SHP77 (cell line): ENCODE data around the gene ADGRG6.
"Not testable (repeated sequence)": the region's sequence is repeated elsewhere in the genome, so short reads cannot be mapped to it uniquely, and the experiment has no call there.

Experiments used
- DNase-seq, 2 experiments: peaks; one replicate each; lab custom pipeline; 2025; lab: John Stamatoyannopoulos, UW

The ADGRG6 gene

DNA sequence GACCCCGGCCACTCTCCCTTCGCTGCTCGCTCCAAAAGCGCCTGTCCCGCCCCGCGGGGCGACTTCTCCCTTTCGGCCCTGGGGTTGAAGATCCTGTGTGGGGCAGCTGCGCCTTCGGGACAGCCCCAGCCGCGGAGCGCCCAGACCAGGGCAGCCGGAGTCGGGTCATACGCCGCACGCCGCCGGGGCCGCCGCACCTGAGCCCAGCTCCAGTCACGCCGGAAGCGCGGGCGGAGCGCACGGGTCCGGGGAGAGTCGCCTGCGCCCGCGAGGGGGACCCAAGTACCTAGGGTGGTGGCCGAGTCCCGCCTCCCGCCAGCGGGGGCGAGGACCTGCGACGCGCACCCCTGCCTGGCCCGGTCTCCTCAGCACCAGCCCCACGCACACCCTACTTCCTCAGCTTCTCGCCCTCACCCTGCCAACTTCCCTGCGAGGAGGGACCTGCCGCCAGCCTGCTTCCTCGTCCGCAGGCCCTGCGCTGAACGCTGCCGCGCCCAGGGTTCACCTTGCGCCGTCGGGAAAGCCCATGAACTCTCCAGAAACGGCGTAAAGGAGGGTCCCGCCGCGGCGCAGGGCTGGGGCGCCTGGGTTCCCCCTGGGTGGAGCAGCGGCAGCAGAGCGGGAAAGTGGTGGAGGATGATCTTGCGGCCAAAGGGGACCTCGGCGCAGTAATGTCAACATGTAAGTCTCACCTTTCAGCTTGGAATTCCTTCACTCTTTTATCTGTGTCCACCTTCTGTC, at the start of gene ADGRG6:
ADGRG6 (plus strand) TSS at position 357 of the 741 bp plus-strand sequence; CDS start at position 680, 323 bp downstream.
- DNase-seq, result peak in 1 of 2 experiments; percentile 8

GRCh38 chr6:142254513-142254912, 47.3 kb upstream of the ADGRG6 start:
- DNase-seq, result no peak

GRCh38 chr6:142255785-142256184, 46.0 kb upstream of the ADGRG6 start:
- DNase-seq, result no peak

DNA sequence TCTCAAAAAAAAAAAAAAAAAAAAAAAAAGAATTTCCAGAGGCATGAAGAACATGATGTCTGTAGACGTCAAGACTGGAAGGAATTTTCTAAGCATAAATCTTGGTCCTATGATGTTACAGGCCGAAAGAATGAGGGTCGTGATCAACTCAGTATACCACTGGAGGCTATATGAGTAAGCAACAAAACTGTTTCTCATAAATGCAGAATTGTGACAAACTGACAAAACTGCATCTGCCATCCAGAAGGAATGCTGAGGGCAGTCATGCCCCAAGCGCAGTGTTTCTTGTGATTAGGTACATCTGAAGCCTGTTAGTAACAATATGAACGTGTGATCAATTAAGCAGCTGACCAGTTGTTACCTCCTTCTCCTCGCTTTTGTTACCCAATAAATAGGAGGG, 43.5 kb upstream of the ADGRG6 start:
- no peak for DNase-seq

- no peak for DNase-seq
Observed at GRCh38 chr6:142258757-142259156, 43.0 kb upstream of the ADGRG6 start.

- no peak for DNase-seq
Observed at GRCh38 chr6:142260748-142261147, 41.1 kb upstream of the ADGRG6 start.

- no peak for DNase-seq
Observed at GRCh38 chr6:142262231-142262630, 39.6 kb upstream of the ADGRG6 start.

DNA sequence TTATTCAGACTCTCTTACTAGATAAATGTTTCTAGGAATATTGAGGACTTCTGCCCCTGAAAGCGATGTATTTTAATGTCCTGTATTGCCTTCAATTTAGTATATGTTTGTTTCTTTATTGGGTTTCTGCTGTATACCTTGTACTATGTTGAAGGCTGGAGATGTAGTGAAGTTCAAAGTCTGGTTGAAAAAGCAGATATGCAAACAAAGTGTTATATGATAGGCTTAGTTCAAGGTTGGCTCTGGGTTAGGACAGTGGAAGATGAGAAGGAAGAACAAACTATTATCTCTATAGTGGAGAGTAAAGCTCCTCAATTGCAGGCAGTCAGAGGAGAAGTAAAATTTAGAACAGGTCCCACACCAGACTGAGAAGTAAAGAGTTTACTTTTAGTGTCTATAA, 36.3 kb upstream of the ADGRG6 start:
- no peak for DNase-seq

DNA sequence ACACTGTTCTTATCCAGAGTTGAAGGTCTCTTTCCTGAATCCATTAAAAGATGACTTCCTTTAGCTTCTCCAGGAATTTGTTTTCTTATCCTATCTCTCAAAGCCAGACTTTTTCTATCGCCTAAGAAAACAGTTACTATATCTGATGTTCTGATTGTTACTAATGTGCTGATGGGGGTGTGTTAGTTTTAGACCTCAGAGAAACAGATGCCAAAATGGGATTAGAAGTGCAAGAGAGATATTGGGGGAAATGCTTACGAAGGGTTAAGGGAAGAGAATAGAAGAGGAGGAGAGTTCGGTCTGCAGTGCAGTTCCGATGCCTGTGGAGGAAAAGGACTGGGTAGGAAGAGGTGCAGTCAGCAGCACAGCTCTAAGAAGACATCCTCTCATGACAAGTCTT, 35.7 kb upstream of the ADGRG6 start:
- DNase-seq, result no peak

DNA sequence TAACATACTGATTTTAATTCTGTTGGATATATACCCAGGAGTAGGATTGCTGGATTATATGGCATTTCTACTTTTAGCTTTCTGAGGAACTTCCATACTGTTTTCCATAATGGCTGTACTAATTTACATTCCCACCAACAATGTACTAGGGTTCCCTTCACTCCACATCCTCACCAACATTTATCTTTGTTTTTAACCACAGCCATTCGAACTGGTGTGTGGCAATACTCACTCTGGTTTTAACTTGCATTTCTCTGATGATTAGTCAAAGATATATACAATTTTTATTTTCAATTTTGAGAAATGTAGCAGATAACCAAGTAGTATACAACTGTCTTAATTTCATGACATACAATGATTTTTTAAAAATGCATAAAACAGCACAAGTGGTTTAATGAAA, 30.3 kb upstream of the ADGRG6 start:
- no peak for DNase-seq

GRCh38 chr6:142274656-142275055, 27.2 kb upstream of the ADGRG6 start:
- DNase-seq, result no peak

- no peak for DNase-seq
Observed at GRCh38 chr6:142275236-142276006, 26.4 kb upstream of the ADGRG6 start.

DNA sequence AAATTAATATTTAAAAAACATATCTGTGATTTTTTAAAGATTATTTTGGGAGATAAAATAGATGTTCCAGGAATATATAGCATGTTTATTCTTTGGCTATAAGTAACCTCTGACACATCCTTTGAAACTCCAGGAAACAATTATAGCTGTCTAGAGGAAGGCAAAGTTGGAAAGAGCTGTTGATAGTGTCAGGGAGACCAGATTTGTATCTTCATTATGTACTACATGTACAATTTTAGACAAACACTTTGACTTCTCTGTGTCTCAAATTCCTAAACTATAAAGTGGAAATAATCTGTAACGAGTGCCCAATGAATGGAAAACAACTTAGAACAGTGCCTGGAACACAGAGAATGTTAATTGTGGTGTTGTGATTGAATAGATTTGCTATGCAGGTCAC, 25.6 kb upstream of the ADGRG6 start:
- DNase-seq, result no peak

DNA sequence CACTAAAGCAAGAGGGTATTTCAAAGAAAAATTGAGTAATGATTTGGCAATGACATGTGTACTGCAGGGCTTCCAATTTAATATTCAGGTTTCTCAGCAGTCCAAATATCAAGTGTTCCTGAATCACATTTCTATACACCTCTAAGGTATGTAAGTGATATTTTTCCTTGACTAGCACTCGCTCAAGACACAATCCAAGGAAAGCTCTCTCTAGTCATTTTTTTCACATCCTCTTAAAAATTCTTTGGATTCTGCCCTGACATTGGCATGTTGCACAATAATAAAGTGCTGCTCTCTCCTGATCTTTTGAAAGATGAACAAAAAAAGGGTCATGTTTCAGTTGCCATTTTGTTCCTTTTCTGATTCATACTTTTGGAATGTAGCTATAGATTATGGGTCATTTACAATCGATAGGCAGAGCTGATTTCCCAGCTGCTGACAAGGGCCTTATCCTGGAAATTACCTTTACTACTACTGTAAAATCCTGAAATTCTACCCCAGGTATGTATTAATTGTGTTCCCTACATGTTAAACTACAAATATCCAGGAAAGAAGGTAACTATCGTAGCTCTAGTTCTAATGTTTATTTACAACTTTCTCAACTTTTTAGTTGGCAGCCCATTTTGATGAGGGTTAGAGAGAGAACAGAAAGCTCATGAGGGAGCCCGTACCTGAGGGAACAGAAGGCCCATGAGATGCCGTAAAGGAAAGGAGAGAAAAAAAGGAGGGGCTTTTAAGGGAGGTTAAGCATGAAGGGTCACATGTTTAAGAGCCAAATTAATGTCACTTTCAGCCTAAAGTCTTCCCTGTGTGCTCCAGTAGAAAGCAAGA, 22.2 kb upstream of the ADGRG6 start:
- no peak for DNase-seq

DNA sequence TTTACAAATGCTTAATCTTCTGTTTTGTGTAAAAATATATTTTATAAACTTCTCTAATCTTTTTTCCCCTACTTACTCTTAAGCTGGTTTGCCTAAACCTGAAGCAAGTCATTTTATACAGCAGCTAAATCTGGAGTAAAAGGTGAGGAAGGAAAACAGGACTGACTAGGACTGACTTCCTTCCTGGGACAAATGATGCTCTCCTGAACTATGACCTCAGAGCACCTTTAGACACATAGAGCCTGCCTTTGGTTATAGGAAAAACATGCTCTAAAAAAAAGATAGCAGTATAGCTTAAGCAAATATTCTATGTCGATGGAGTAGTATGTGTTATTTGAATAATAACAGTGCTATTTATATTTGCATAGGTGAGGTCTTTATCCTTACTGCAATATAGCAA, 21.5 kb upstream of the ADGRG6 start:
- no peak for DNase-seq

DNA sequence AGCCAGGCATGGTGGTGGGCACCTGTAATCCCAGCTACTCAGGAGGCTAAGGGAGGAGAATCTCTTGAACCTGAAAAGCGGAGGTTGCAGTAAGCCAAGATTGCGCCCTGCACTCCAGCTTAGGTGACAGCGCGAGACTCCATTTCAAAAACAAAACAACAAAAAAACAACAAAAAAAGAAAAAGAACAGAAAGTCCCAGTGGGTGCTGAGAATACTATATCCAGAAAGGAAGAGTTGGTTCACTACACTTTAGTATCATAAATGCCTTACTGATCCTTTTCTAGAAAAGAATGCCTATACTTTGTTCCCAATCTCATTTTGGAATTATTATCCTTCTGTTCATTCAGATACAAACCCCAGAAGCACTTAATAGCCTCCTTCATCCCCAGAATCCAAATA, 20.9 kb upstream of the ADGRG6 start:
- DNase-seq, result no peak

GRCh38 chr6:142283138-142283537, 18.7 kb upstream of the ADGRG6 start:
- DNase-seq, result not testable (repeated sequence)

GRCh38 chr6:142284419-142284818, 17.4 kb upstream of the ADGRG6 start:
- DNase-seq, result no peak

DNA sequence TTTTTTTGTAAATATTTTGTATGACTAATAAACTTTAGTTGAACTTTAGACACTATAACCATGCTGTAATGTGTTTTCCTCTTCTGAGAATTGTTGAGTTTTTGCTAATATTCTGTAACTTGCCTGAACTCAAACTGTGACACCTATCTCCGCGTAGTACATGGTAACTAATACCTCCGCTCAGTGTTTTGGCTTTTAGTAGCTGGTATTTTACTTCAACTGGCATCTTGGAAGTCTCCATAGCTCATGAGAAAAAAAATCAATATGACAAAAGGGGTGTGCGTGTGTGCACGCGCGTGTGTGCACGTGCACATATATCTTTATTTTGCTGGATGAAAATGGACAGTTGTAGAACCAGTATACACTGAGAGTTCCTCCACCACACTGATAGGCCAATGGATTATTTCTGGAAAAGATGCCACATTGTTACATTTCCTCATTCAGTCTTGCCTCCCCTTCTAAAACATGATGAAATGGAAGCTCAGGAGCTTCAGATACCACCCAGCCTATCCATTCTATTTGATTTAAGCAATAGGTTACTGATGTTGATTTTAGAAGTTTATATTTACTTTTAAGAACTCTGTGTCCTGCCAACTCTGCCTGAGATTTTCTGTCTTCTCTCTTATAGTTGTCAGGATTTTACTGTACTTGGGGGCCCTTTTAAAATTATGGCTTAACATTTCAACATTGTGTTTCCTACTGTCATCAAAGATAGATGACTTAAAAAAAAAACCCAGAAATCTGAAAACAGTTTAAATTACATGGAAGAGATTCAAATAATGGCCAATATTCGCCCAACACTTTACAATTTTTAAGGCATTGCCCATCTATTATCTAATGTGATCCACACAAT, 16.3 kb upstream of the ADGRG6 start:
- no peak for DNase-seq

GRCh38 chr6:142286088-142286409, 15.8 kb upstream of the ADGRG6 start:
- DNase-seq, result no peak

GRCh38 chr6:142289687-142290086, 12.1 kb upstream of the ADGRG6 start:
- DNase-seq, result no peak

GRCh38 chr6:142290851-142291250, 11.0 kb upstream of the ADGRG6 start:
- DNase-seq, result no peak
